Endothelial cell of umbilical vein (primary cell): Measurements from ENCODE around the gene ORAI3. TPM values are rescaled to one million over a fixed set of nuclear protein-coding genes. Genes with fewer than 3 reads are reported as not detected.

Source experiments
- BruUV-seq: library from RNA; stranded (reverse); fragments of 400-500 nt; replicated peaks from 2 replicates; lab custom pipeline; 2021; lab: Mats Ljungman, UMichigan
- CTCF ChIA-PET: fragments of 300-600, 350-600 bp; sonication (Branson Sonifier 250); formaldehyde crosslinking; loops from one replicate; lab custom pipeline; 2021; ENCODE audit warnings: antibody characterized with exemption, inconsistent platforms; lab: Charles Lee
- POLR2A ChIA-PET: fragments of 300-600, 350-600 bp; sonication (Branson Sonifier 250); formaldehyde crosslinking; loops from one replicate; lab custom pipeline; 2021; ENCODE audit warnings: antibody characterized with exemption, inconsistent platforms; lab: Charles Lee
- DNase-seq: peaks from one replicate; pipeline ENCODE4 v3.0.0-alpha.2; 2011; ENCODE audit warnings: low read depth, low spot score
- FAIRE-seq: peaks from 2 replicates; lab custom pipeline; 2011; peaks lifted over from hg19 to GRCh38; lab: Jason Lieb, UNC
- H2AFZ ChIP-seq: 2 replicates; pipeline ENCODE4 v1.6.0; 2012; ENCODE audit warnings: low read depth, low read length, control low read depth, inconsistent platforms
- H3K27ac ChIP-seq: 2 replicates; pipeline ENCODE4 v1.5.1; 2011; ENCODE audit warnings: low read depth, mild to moderate bottlenecking, control low read depth, low read length, moderate library complexity; ENCODE audit not compliant: insufficient read depth
- H3K27me3 ChIP-seq, 2 experiments: 2 replicates each; pipeline versions ENCODE4 v1.6.0 to v1.6.1; 2011; ENCODE audit warnings: low read length in 2 of 2, mixed read lengths in 1 of 2; ENCODE audit not compliant: control insufficient read depth in 2 of 2, insufficient read depth in 2 of 2
- H3K36me3 ChIP-seq, 2 experiments: 2 replicates in 1 of 2; 3 replicates in 1 of 2; pipeline ENCODE4 v1.5.1; 2011; ENCODE audit warnings: low read length in 2 of 2, mild to moderate bottlenecking in 1 of 2, moderate library complexity in 1 of 2; ENCODE audit not compliant: control insufficient read depth in 2 of 2, insufficient read depth in 2 of 2; ENCODE audit errors: extremely low read depth in 1 of 2
- H3K4me1 ChIP-seq: 3 replicates; pipeline ENCODE4 v1.5.1; 2011; ENCODE audit warnings: mild to moderate bottlenecking, low read length; ENCODE audit not compliant: control insufficient read depth, insufficient read depth; ENCODE audit errors: extremely low read depth
- H3K4me2 ChIP-seq: 2 replicates; pipeline ENCODE4 v1.6.1; 2011; ENCODE audit warnings: low read length, control low read depth, mixed read lengths; ENCODE audit not compliant: insufficient read depth
- H3K4me3 ChIP-seq, 3 experiments: fragments of 200-600 bp in 1 of 3; sonication (generic), shearing (Covaris generic) in 1 of 3; replicated peaks in 1 of 3; 2 replicates each; pipeline ENCODE4 v1.5.1; 2011 to 2016; ENCODE audit warnings: control low read depth in 3 of 3, low read length in 3 of 3, mild to moderate bottlenecking in 2 of 3, inconsistent platforms in 1 of 3, low read depth in 1 of 3, moderate library complexity in 1 of 3; ENCODE audit not compliant: insufficient read depth in 1 of 3
- H3K79me2 ChIP-seq: 2 replicates; pipeline ENCODE4 v1.6.0; 2012; ENCODE audit warnings: low read length, inconsistent platforms; ENCODE audit not compliant: control insufficient read depth, insufficient read depth
- H3K9ac ChIP-seq: replicated peaks from 2 replicates; pipeline ENCODE3; 2011; ENCODE audit warnings: low read length, control low read depth; ENCODE audit not compliant: insufficient read depth; ENCODE audit errors: extremely low read depth
- H3K9me1 ChIP-seq: replicated peaks from 3 replicates; pipeline ENCODE4 v1.6.0; 2011; ENCODE audit warnings: mild to moderate bottlenecking, low read length; ENCODE audit not compliant: control insufficient read depth, insufficient read depth; ENCODE audit errors: extremely low read depth
- H3K9me3 ChIP-seq: replicated peaks from 2 replicates; pipeline ENCODE4 v1.5.1; 2012; ENCODE audit warnings: low read length, inconsistent platforms; ENCODE audit not compliant: control insufficient read depth, insufficient read depth
- H4K20me1 ChIP-seq: replicated peaks from 2 replicates; pipeline ENCODE3; 2011; ENCODE audit warnings: mild to moderate bottlenecking, low read length; ENCODE audit not compliant: control insufficient read depth, insufficient read depth; ENCODE audit errors: extremely low read depth
- EZH2 ChIP-seq: IDR thresholded peaks from 2 replicates; pipeline ENCODE4 v1.6.1; 2012; ENCODE audit warnings: borderline replicate concordance, low read depth, mild to moderate bottlenecking, moderate library complexity, low read length, inconsistent platforms; ENCODE audit not compliant: severe bottlenecking
- FOS ChIP-seq: IDR thresholded peaks from 2 replicates; pipeline ENCODE4 v1.6.1; 2011; ENCODE audit warnings: mild to moderate bottlenecking, low read length, moderate library complexity, borderline replicate concordance; ENCODE audit not compliant: insufficient read depth
- GATA2 ChIP-seq: IDR thresholded peaks from 2 replicates; pipeline ENCODE4 v1.7.0; 2011; ENCODE audit warnings: low read depth, mild to moderate bottlenecking, moderate library complexity, mixed read lengths, low read length; ENCODE audit not compliant: insufficient read length, insufficient read depth
- JUN ChIP-seq: IDR thresholded peaks from 2 replicates; pipeline ENCODE4 v1.6.1; 2011; ENCODE audit warnings: borderline replicate concordance, low read depth; ENCODE audit not compliant: insufficient read length, insufficient read depth
- POLR2A ChIP-seq: IDR thresholded peaks from 2 replicates; pipeline ENCODE4 v1.6.1; 2012; ENCODE audit warnings: low read depth, mild to moderate bottlenecking, control low read depth, low read length
- POLR2AphosphoS5 ChIP-seq: IDR thresholded peaks from 2 replicates; pipeline ENCODE4 v1.6.1; 2012; ENCODE audit warnings: low read depth, mild to moderate bottlenecking, control low read depth, low read length, moderate library complexity; ENCODE audit not compliant: insufficient read depth
- dilution Hi-C: fragments of 300-500 bp; cut with MboI; formaldehyde crosslinking; loops from one replicate; pipeline ENCODE4 v1.15.0; 2019; ENCODE audit warnings: low sequenced_read_pairs; ENCODE audit not compliant: extremely low pct_ligation_motif_present
- intact Hi-C: fragments of 100-400 bp; cut with micrococcal nuclease; formaldehyde crosslinking; loops from one replicate; pipeline ENCODE4 v1.10.0; 2022
- polyA plus RNA-seq, 4 experiments: library from polyadenylated mRNA; depleted of rRNA in 3 of 4; stranded (reverse) in 3 of 4; unstranded in 1 of 4; fragments of >200 nt; gene quantifications; 2 replicates each; pipeline versions ENCODE4 v1.2.1 to v1.2.3, GENCODE V29; 2011 to 2012; ENCODE audit warnings: missing spikeins in 1 of 4
- total RNA-seq: library from RNA; stranded (reverse); gene quantifications from 2 replicates; pipeline ENCODE4 v1.2.3, GENCODE V29; 2021
- TF ChIP-seq, protein P1 (sequence below): IDR thresholded peaks from 2 replicates; pipeline ENCODE4 v1.6.1; 2011; ENCODE audit not compliant: insufficient read depth, insufficient read length
- TF ChIP-seq, protein P2 (sequence below), 2 donors: IDR thresholded peaks; 1 replicate in 1 of 2; 2 replicates in 1 of 2; pipeline ENCODE4 v1.5.1; 2011; ENCODE audit warnings: low read length in 2 of 2, mild to moderate bottlenecking in 2 of 2, moderate library complexity in 2 of 2, control low read depth in 1 of 2, inconsistent platforms in 1 of 2, low read depth in 1 of 2; ENCODE audit not compliant: insufficient read depth in 1 of 2; ENCODE audit errors: extremely low read depth in 1 of 2

Gene ORAI3
- total and polyA plus RNA-seq, 2 donors (not counting 3 experiments of a cell fraction or from before 2014, with no cell fraction given) = 17.6 to 25.4 TPM

- intact Hi-C loops = loop anchor here (10.0 kb wide), 1 partner anchor 715 kb away; no protein-coding TSS in a partner anchor
- FAIRE-seq = no peak
- H4K20me1 ChIP-seq = no peaks in the 10 kb centered on the region
- TF ChIP-seq EZH2 (no peak), FOS (no peak), JUN (no peak), GATA2 (no peak), POLR2A (no peak), POLR2AphosphoS5 (no peak)
- TF ChIP-seq, protein P1, sequence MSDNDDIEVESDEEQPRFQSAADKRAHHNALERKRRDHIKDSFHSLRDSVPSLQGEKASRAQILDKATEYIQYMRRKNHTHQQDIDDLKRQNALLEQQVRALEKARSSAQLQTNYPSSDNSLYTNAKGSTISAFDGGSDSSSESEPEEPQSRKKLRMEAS = no peak
- TF ChIP-seq, protein P2, sequence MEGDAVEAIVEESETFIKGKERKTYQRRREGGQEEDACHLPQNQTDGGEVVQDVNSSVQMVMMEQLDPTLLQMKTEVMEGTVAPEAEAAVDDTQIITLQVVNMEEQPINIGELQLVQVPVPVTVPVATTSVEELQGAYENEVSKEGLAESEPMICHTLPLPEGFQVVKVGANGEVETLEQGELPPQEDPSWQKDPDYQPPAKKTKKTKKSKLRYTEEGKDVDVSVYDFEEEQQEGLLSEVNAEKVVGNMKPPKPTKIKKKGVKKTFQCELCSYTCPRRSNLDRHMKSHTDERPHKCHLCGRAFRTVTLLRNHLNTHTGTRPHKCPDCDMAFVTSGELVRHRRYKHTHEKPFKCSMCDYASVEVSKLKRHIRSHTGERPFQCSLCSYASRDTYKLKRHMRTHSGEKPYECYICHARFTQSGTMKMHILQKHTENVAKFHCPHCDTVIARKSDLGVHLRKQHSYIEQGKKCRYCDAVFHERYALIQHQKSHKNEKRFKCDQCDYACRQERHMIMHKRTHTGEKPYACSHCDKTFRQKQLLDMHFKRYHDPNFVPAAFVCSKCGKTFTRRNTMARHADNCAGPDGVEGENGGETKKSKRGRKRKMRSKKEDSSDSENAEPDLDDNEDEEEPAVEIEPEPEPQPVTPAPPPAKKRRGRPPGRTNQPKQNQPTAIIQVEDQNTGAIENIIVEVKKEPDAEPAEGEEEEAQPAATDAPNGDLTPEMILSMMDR (IDR thresholded peaks at IDR 0.05; ENCODE audit: extremely low read depth in 1 of 2, insufficient read depth in 1 of 2, low read depth in 1 of 2, low read length in 2 of 2) = no peak
- no peak overlapping the region for H3K4me3 ChIP-seq
- H3K36me3 ChIP-seq = peaks cover 12 to 37% of the 10 kb centered on the region in 2 experiments
- no TSS peak for BruUV-seq
- no peak overlapping the region for H3K27ac ChIP-seq
- H3K4me1 ChIP-seq = no peaks in the 10 kb centered on the region
- H3K9ac ChIP-seq = no peak overlapping the region
- H3K79me2 ChIP-seq = no peaks in the 10 kb centered on the region
- dilution Hi-C loops = no loop called here
- H3K9me3 ChIP-seq = no peaks in the 10 kb centered on the region
- no peak for DNase-seq
- no peaks in the 10 kb centered on the region for H3K27me3 ChIP-seq
- H2AFZ ChIP-seq = no peak overlapping the region
- H3K9me1 ChIP-seq = no peaks in the 10 kb centered on the region
- H3K4me2 ChIP-seq = no peak overlapping the region
- ChIA-PET CTCF (interaction anchor here (1.2 kb wide), 1 partner anchor 163 kb away, joined by 3 read pairs; no protein-coding TSS in a partner anchor), POLR2A (no interaction called here)
These were observed 30.5 kb downstream of the ORAI3 start for GRCh38 chr16:30979170-30980022.
